Stimulated activated CD4-positive, alpha-beta T cell treated with anti-CD3 and anti-CD28 coated beads, Interleukin-12 subunit alpha, Interleukin-12 subunit beta, amount 100 ng/mL, for 48 hours (primary cell): Measurements from ENCODE around the gene NME8.

Experiments used
- DNase-seq, 3 donors: peaks; one replicate each; pipeline ENCODE4 v3.0.0-alpha.2; 2020; ENCODE audit warnings: low read depth in 2 of 3, low spot score in 1 of 3

NME8 gene

GRCh38 chr7:37899712-37900247, 51.4 kb downstream of the NME8 start:
- DNase-seq = no peak

- no peak for DNase-seq
These were observed 52.9 kb downstream of the NME8 start for GRCh38 chr7:37901236-37901827.

GRCh38 chr7:37901890-37902524, 53.6 kb downstream of the NME8 start:
- DNase-seq = no peak

DNA sequence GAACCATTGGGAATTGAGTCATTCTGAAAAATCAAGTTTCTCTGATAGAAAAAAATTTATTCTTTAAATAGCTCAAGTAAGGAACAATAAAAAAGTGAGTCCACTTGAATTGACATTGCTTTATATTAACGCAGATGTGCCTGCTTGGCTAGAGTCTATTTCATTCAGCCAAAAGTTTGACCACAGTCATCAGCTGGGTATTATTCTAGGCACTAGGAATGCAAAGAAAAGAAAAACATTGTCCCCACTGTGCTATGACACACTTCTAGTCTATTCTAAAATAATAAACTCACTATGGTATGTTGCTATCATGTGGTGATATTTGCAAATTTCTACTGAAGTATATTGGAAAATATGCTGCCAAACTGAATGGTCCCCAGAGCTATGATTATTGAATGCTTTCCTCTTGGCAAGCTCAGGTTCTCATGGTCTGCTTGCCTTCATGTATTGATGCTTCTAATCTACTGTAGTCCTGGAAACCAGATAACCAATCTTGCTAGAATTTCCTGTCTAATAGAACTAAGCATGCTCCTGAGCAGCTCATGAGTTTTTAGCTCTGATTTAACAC, 59.9 kb downstream of the NME8 start:
- no peak for DNase-seq

DNA sequence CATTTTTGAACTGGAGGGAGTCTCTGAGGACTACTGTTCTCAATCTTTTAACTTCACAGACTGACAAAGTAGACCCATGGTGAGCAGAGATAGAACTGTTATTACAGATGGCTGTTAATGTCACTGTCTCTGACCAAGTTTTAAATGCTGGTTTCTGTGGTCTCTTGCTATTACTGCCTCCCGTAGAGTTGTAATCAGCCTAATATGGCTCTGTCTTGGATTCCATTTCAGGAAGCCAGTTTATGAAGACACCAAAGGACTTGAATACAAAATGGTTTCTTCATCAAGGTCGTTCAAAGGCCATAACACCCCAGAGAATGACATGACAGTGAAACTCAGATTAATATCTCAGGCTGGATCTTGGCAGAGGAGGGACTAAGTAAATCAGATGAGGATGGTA, 64.4 kb downstream of the NME8 start:
- no peak for DNase-seq

DNA sequence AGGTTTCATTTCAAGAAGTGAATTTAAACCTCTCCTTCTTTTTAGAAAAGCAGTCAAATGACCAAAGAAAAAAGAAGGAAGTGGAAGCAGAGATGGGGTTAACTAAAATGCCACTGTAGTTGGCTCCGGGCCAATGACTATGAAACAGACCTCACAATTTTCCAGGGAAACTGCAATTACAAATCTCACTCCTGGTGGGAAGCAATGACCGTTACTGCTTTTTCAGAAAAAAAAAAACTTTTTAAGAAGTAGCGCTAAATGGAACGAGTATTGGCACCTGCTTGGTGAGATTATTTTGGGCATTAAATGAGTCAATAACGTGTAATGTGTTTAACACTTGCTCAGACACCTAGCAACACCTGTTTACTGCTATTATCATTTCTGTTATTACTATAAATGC, 67.0 kb downstream of the NME8 start:
- no peak for DNase-seq

DNA sequence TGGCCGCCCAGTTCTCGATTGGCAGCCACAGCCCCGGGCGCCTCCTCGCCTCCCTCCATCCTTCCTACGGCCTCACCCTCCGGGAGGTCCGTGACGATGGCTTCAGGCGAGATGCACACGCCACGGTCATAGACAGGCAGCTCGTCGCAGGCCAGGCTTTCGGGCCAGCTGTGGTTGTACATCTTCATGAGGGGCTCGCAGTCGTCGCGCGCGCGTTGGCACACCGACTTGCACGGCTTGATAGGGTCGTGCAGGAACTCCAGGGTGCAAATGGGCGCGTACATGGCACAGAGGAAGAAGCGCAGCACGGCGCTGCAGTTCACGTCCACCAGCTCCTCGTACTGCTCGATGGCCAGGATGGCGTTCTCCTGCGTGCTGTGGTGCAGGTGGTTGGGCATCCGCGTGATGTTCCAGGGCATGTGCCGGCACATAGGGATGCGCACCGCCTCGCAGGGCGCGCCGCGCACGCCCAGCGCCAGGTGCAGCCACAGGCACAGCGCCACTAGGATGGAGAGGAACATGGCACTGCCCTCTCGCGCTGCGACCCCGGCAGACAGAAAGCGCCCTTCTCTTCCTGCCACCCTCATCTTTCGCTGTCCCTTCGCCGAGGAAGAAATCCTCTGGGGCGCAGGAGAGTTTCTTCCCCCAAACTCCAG, 67.7 kb downstream of the NME8 start:
- DNase-seq = no peak

DNA sequence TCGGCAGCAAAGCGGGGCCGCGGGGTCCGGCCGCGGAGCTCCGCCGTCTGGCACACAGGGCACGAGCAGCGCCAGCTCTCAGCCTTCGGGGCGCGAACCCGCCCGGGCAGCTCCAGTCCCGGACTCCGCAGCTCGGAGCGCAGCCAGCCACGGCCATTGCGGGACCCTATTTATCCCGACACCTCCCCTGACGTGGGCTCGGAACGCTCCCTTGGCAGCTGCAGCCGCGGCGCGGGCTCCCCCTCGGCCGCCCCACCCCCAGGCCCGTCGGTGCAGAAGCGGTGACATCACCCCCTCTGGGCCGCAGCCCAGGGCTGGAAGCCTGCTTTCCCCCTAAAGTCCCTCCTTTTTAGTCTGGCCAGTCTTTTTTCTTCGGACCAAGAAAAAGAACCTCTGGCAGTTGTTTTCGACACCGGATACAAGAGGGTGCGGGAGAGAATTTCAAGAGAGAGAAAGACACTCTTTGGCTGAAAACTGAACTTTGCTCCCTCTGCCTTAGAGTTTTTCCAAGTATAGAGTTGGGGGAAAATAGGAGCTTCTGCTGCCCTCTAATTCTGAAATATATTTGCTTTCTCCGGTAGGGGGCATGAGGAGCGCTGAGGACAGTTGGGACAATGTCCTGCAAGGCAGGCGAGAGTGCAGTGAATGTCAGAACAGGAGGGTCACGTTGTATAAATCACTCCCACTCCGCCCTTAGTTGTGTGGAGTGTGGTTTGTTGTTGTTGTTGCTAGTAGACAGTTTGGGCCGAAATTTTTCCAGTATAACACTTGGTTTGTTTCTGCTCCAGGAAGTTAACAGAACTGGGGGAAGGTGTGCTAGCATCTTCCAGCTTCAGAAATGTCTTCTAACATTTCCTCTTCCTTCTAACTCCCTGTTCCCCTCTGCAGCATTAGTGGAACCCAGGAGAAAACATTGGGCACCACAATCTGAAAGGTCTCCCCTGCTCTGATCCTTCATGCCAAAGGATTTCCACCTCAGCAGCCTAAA, 68.6 kb downstream of the NME8 start, which contains the start of gene SFRP4:
Gene SFRP4 (minus strand): TSS at position 145 of the 988 bp plus-strand sequence. CDS start 280 bp downstream, outside the sequence.
- DNase-seq = no peak

GRCh38 chr7:37918526-37918925, 70.1 kb downstream of the NME8 start:
- DNase-seq = no peak

DNA sequence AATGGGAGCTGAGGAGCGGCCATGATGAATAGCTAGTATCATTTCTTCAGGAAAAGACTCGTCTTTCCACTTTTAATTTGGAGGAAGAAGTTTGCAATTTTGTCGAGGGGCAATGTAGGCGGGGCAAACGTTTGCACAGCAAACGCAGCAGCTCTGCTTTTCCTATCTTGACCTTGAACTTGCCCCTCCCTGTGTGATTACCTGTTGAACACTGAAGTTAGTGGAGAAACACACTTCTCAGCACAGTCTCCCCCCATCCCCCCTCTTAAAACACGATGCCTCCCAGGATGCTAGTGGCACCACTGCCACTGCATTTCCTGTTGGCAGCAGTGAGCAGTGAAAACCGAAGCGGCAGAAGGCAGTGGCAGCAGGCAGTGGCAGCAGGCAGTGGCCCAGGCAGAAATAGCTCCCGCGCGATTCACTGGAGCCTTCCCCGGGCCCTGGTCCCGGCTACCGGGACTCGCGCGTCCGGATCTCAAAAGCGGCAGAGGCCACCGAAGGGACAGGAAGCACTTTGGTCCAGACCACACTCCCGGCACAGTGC, 72.0 kb downstream of the NME8 start, which contains the start of gene EPDR1:
Gene EPDR1 (plus strand): TSS at position 336 of the 544 bp plus-strand sequence. CDS start 300 bp downstream, outside the sequence.
- peak in 2 of 3 donors; percentile 6 to 15 for DNase-seq

DNA sequence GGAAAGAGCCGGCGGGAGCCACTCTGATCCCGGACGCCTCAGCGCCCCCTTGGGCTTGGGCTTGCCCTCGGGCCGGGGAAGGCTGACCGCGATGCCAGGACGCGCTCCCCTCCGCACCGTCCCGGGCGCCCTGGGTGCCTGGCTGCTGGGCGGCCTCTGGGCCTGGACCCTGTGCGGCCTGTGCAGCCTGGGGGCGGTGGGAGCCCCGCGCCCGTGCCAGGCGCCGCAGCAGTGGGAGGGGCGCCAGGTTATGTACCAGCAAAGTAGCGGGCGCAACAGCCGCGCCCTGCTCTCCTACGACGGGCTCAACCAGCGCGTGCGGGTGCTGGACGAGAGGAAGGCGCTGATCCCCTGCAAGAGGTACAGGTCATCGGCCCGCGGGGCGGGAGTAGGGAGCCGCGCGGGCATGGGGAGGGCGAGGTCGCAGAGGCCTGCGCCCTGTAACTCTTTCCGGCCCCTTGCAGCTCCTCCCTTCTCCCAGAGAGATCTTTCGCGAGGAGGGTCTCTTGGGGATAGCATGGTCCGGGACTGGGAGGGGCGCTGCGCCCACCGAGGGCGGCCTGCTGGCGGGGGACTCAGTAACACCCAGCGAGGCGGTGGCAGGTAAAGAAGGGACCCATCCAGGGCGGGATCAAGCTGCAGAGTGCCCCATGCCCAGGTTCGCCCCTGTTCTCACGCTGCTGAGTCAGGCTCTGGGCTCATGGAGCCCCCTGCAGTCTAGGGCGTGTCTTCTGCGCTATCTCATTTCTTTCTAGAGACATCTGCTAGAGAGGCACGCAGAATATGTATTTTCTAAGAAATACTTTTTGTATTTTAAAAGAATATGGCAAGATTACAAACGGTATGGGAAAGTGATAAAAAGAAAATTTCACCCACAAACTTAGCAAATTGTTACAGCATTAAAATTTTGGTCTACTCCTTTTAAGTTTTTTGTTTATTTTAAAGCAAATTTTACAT, 72.7 kb downstream of the NME8 start:
- no peak for DNase-seq

GRCh38 chr7:37921876-37922275, 73.5 kb downstream of the NME8 start:
- no peak for DNase-seq

GRCh38 chr7:37923996-37924395, 75.6 kb downstream of the NME8 start:
- no peak for DNase-seq

- no peak for DNase-seq
These were observed 76.2 kb downstream of the NME8 start for GRCh38 chr7:37924491-37925041.

GRCh38 chr7:37925620-37926019, 77.2 kb downstream of the NME8 start:
- no peak for DNase-seq

DNA sequence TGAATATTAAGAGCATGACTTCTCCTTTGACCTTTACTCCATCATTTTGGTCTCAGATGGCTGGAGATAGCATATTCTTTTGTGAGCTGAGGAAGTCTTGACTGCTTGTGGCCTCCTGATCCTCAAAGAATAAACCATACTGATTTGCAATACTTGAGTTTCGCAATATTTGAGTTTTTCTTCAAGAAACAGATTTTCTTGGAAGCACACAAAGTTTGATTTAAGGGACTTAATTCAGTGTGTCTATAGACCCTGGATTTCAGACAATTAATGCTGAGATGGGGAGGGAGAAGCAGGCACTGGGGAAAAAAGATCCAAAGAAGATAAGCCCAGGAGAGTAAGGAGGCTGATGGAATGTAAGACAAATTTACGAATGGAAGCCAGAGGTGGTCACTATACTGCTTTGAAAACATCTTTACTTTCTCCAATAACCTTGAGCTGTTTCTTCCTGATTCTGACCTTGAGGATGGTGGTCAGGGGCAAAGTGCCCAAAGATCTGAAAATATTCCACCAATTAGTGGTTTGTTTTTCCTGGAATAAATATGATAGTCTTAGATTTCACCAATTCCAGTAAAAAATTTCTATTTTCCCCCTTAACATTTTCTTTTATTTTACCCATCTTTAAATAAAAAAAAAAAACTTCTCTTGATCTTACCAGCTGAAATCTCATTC, 79.5 kb downstream of the NME8 start:
- no peak for DNase-seq

- no peak for DNase-seq
These were observed 80.5 kb downstream of the NME8 start for GRCh38 chr7:37928878-37929277.

GRCh38 chr7:37930226-37930948, 82.0 kb downstream of the NME8 start:
- DNase-seq = no peak
